HT-29 (cell line): ENCODE results near the gene EIF2B4. TPM values are rescaled to one million over a fixed set of nuclear protein-coding genes. Genes with fewer than 3 reads are reported as not detected.

Experiments
- DNase-seq: peaks from one replicate; pipeline ENCODE4 v3.0.0-alpha.2; 2015; ENCODE audit warnings: low spot score
- total RNA-seq: library from RNA; depleted of rRNA; stranded (reverse); fragments of >200 nt; shearing (Covaris generic); gene quantifications from 2 replicates; pipeline ENCODE4 v1.2.3, GENCODE V29; 2014; rRNA removed

The EIF2B4 gene
- total RNA-seq, result 26.6 and 31.9 TPM in 2 replicates

DNA sequence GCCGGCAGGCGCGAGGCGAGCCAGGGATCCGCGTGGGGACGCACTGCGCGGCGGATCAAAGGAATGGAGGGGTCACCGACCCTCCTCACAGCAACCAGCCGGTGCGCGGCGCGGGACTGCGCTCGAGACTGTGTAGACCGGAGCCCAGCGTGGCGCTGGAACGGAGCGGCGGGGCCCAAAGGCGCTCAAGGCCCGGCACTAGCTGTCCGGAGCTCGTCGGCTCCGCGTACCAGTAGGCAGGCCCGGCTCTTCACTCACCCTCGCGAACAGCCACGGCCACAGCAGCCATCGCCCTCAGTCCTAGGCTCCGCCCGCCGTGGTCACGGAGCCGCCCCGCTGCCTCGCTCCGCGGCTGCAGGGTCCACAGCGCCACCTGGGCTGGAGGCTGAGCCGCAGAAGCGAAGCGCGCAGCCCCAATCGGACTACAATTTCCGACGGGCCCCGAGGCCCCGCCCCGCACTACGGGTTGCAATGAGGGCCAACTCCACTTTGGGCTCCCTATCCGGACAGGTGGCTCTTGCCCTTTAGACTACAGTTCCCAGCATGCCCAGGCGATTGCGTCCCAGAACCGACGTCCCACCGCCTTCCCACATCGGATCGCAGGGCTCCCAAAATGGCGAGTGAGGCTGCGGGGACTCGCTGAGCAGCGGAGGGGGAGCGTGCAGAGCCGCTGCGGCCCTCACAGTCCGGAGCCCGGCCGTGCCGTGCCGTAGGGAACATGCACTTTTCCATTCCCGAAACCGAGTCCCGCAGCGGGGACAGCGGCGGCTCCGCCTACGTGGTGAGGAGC, at the start of gene EIF2B4, which contains the start of gene SNX17:
Gene EIF2B4 (minus strand): TSS at position 313 of the 790 bp plus-strand sequence. CDS start 24 bp downstream, at position 289.
Gene SNX17 (plus strand): TSS at position 591 of the 790 bp plus-strand sequence. CDS start 128 bp downstream, at position 719.
- DNase-seq, result peak; percentile 99

- no peak for DNase-seq
Observed at GRCh38 chr2:27416151-27416550, 46.0 kb upstream of the EIF2B4 start.

DNA sequence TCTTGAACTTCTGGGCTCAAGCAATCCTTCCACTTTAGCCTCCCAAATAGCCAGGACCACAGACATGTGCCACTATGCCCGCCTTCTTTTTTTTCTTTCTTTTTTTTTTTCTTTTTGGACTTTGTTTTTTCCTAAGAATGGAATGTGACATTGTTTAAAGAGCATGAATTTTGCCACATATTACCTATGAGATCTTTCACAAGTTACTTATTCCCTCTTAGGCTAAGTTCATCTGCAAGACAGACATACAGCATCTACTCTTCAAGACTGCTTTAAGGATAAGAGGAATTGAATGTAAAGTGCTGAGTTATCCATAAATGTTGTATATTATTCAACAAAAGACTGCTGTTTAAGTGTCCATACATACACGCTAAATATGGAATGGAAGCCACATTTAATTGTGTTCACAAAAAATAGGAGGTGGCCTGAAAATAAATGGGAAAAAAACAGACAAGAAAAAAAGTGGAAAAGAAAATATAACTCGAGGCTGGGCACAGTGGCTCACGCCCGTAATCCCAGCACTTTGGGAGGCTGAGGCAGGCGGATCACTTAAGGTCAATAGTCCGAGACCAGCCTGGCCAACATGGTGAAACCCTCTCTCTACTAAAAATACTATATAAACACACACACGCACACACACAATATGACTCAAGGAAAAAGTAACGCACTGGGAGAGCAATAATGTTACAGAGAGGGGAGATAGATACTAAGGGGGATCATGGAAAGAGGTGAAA, 42.4 kb upstream of the EIF2B4 start:
- no peak for DNase-seq

- DNase-seq, result peak; percentile 97
Observed at GRCh38 chr2:27409321-27410073, 39.4 kb upstream of the EIF2B4 start, which contains the start of gene PPM1G. TSS of gene PPM1G (minus strand) at chr2:27409591. CDS start at chr2:27409422, 169 bp downstream.

DNA sequence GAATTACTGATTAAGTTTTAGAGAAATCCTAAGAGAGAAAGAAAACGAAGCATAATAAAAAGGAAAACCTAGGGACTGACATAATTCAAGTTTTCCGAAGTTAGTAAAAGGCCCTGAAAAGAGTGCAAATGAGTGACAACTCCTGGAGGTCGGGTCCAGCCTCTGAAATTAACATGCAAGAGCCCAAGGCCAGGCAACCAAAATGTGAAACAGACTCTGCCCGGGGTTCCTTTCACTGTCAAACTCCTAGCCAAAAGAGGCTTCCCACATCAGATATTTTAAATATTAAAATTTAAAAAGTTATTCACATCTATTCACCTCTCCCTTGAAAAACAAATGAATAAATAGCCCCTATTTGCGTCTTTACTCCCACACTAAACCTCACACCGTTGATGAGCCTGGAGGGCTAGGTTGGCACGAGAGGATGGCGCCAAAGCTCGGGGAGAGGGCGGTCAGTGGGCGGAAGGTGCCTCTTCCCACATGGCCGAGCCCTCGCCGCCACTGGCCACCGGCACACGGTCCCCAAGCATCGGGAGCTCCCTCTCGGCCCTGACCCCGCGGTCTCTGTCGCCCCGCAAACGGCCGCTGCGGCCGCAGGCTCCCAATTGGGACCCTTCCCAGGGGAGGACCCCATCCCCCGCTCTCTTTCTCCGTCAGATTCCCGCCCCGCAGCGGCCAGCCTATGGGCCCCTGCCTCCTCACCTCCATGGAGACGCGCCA, 38.6 kb upstream of the EIF2B4 start:
- DNase-seq, result peak; percentile 39

GRCh38 chr2:27407798-27408491, 37.8 kb upstream of the EIF2B4 start:
- peak; percentile 72 for DNase-seq

DNA sequence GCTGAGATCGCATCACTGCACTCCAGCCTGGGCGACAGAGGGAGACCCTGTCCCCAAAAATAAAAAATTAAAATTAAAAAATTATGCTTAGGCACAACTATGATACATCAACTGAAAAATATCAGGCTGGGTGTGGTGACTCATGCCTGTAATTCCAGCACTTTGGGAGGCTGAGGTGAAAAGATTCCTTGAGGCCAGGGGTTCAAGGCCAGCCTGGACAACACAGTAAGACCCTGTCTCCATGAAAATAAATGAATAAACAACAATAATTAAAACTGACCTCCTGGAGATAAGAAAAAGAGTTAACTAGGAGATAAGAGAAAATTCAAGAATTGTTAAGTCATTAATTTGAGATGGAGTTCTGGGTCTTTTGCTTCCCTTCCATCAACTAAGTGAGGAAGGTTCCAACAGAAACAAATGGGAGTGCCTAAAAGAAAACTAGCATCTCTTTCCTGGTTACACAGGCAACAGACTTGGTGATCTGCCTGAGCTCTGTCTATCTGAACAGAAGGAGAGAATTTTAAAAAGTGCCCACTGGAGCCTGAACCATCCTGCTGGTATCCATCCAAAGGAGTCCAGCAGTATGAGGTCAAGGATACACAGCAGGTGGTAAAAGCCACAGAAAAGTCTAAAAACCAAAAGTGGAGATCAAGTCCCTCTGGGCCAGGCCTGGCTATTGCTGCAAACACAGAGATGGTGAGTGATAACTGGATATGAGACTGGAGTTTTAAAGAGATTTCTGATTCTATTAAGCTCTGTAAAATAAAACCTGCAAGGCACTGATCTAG, 30.4 kb upstream of the EIF2B4 start:
- DNase-seq, result no peak

DNA sequence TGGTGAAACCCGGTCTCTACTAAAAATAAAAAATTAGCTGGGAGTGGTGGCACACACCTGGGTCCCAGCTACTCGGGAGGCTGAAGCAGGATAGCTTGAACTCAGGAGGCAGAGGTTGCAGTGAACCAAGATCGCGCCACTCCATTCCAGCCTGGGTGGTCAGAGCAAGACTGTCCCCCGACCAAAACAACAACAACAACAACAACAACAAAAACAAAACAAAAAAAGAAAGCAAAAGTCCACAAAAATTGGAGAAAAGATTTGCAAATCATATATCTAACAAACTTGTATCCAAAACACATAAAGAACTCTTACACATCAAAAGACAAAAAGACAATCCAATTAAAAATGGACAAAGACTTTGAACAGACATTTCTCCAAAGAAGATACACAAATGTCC, 28.8 kb upstream of the EIF2B4 start:
- no peak for DNase-seq

DNA sequence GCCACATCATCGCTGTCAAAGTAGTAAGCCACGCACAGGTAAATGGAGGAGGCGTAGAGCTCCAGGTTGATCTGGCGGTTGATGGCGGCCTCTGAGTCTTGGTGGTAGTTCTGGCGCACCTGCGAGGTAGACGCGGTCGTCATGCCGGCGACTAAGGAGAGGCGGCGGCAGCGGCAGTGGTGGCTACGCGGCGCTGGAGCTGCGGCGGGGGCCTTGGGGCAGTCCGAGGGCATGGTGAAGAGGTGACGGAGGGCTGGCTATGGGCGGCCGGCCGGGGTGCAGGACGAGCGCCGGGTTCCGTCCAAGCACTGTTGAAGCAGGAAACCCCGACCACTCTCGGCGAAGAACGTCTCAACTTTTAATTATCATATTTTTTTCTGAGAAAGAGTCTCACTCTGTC, 23.1 kb upstream of the EIF2B4 start:
- no peak for DNase-seq

- DNase-seq, result no peak
Observed at GRCh38 chr2:27390822-27391679, 20.9 kb upstream of the EIF2B4 start.

DNA sequence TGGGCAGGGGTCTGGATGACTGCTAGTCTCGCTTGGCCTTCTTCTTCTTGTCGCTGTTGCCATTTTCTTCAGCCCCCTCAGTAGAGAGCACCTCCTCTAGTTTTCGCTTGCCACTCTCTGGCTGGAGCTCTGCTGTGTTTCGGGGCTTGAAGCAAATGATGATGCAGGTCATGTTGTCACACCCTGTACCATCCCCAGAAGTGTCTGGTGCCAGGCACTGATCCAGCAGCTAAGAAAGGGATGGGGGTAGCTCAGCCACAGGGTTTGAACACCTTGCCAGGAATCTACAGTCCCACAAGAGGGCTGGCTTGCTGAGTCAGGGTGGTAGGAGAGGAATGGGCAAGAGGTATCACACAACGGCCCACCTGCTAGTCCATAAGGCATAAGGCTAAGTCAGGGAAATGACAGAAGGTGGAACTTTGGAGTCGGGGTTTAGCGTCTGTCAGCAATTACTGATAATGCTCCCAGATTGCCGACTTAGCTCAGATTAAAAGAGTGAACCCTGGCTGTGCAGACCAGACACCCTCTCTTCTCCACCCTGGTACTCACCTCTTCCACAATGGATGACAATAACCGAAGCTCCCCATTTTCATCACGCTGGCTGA, 11.5 kb upstream of the EIF2B4 start:
- no peak for DNase-seq

DNA sequence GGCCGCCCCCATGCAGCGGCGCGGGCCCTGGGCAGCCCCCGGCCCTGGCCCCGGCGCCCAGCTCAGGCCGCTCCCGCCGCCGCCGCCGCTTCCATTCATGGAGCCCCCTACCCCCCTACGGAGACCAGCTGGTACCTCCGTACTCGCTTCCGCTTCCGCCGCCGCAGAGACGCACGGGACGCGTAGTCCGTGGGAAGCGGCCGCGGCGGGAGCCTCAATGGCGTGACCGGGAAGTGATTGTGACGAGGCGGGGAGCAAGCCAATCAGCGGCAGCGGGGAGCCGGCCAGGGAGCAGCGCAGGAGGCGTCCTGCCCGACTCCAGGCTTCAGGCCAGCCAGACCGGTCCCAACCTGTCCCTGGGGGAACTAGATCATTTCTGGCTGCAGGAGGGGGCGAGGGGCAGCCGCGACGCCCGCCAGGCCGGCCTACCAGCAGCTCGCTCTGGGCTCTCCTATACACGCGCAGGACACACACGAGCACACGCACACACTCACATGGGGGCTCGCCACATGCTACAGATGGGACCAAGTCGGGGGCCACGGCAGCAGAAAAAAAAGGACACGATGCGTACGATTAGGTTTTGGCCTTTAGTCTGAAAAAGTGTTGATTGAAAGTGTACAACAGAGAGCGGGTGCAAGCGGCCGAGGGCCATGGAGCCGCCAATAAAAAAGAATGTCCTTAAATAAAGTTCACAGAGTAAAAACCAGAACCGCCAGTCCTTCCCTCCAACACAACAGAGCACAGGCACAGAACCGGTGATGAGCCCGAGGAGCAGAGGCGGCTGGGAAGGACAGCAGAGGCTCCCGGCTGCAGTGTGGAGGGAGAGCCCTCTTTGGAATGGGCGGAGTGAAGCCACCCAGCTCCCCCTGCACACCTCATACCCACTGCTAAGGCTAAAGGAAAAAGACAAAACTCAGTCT, 10.7 kb upstream of the EIF2B4 start, which contains the start of gene ZNF513:
Gene ZNF513 (minus strand): TSS at position 109 of the 920 bp plus-strand sequence. CDS start 208 bp downstream, outside the sequence.
- peak; percentile 93 for DNase-seq

- DNase-seq, result peak; percentile 75
Observed at GRCh38 chr2:27379836-27380625, 9.9 kb upstream of the EIF2B4 start.

- no peak for DNase-seq
Observed at GRCh38 chr2:27379383-27379835, 9.3 kb upstream of the EIF2B4 start.

DNA sequence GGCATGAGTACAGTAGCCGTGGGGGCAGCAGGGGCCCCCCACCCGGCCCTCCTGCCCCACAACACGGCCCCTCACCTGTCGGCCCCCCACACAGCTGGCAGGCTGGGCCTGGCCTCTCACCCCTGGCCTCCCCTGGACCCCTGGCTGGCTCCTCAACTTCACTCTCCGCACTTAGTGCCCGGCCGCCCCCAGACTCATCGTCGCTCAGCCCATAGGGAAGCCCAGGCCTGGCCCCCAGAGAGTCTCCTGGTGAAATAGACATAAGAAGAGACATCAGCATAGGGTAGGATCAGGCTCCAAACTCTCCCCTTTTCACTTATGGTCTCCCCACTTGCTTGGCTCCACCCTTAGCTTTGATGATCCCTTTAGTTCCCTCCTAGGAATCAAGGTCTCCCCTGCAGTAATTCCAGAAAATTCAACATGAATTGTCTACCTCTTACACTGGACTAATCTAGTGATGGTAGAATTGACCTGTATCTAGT, 8.7 kb upstream of the EIF2B4 start:
- DNase-seq, result no peak
